ENCODE data around the gene DELE1.

GRCh38 chr5:141928051-141928450, 4.4 kb downstream of the DELE1 start:
- TF ChIP-seq CTCF (IDR thresholded peaks at IDR 0.05) (no peak), POLR2AphosphoS5 (IDR thresholded peaks at IDR 0.05) (no peak)

All from sigmoid colon (tissue), 4 donors.